Activated CD4-positive, alpha-beta T cell treated with anti-CD3 and anti-CD28 coated beads for 24 hours (primary cell): ENCODE results near the gene CYB561D1.
A peak's percentile ranks its signal among the peaks of the same experiment; 100 is the strongest.
"Not testable (repeated sequence)": the region's sequence is repeated elsewhere in the genome, so short reads cannot be mapped to it uniquely, and the experiment has no call there.

Experiments
- DNase-seq, 2 donors: peaks; one replicate each; pipeline ENCODE4 v3.0.0-alpha.2; 2020; ENCODE audit warnings: low read depth in 2 of 2

Gene CYB561D1, protein sequence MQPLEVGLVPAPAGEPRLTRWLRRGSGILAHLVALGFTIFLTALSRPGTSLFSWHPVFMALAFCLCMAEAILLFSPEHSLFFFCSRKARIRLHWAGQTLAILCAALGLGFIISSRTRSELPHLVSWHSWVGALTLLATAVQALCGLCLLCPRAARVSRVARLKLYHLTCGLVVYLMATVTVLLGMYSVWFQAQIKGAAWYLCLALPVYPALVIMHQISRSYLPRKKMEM

DNA sequence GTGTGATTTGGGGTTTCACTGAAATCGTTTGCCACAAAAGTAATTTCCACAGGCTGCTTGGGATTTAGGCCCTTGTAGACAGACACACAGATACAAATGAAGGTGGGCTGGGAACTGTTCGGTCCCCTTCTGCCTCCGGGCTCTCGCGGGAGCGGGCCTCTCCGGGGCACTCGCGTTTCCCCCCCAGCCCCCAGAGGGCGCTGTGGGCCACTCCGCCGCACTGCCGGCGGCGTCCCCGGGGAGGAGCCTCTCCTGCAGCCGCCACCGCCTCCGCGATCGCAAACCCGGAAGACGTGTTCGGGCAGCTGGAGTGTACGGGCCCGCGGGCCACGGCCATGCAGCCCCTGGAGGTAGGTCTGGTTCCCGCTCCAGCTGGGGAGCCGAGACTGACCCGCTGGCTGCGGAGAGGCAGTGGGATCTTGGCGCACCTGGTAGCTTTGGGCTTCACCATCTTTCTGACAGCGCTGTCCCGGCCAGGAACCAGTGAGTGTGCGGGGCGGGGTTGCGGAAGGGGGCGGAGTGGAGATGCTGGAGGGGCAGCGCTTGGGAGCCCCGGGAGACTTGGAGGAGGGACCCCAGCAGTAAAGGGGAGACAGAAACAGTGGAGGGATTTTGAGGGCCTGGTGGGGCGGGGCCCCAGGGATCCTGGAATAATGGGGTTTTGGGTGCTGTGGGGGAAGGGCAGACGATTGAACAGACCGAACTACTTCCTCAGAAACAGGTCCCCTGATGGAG, at the start of gene CYB561D1:
Gene CYB561D1 (plus strand): TSS at position 290 of the 735 bp plus-strand sequence. CDS start 46 bp downstream, at position 336.
- peak; percentile 82 to 85 for DNase-seq

DNA sequence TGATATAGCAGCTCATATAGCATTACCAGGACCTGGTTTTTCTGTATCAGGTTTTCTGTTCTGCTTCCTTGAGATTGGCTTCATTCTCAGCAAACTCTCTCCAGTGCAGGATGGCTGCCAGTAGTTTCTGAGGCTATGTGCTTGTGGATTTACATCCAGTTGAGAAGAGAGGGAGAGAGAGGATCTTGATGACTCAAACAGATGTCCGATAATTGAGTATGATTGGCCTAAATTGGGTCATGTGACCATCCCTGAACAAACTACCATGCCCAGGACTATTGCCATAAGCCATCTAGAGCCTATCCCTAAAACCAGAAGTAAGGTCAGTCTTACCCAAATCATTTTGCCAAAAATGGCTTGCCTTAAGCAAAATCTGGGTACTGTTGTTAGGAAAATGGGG, 49.5 kb upstream of the CYB561D1 start:
- no peak for DNase-seq

DNA sequence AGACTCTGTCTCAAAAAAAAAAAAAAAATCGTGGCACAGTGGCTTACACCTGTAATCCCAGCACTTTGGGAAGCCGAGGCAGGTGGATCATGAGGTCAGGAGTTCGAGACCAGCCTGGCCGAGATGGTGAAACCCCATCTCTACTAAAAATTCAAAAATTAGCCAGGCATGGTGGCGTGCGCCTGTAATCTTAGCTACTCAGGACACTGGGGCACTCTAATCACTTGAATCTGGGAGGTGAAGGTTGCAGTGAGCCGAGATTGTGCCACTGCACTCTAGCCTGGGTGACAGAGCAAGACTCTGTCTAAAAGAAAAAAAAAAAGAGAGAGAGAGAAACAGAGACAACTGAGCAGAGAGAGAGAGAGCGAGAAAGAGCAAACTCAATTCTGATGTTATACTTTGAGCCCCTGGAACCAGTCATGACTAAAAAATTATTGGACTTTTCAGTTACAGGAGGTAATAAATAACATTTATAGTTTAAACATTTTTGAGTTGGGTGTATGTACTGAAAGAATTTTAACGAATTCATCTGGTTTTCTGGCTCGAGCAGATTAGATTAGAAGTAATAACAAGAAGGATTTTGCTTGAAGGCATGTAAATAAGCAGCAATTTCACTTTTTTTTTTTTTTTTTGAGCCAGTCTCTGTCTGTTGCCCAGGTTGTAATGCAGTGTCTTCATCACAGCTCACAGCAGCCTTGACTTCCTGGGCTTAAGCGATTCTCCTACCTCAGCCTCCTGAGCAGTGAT, 47.8 kb upstream of the CYB561D1 start:
- not testable (repeated sequence) for DNase-seq

DNA sequence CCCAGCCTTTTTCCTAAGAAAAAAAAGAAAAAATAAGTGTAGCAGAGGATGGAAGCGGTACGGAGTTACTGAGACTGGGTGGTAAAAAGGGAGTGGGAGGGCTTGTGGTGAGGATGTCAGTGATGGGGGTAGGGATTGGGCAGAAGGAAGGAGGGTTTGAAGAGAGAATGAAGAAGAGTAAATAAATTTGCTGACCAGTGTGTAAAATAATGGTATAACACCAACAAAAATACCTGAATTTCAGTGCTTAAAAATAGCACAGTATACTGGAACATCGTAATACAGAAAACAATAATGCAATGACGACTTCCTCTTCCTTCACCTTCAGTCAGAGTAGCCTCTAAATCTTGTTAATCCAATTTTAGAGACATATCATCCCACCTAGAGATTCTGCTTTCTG, 46.4 kb upstream of the CYB561D1 start:
- no peak for DNase-seq

DNA sequence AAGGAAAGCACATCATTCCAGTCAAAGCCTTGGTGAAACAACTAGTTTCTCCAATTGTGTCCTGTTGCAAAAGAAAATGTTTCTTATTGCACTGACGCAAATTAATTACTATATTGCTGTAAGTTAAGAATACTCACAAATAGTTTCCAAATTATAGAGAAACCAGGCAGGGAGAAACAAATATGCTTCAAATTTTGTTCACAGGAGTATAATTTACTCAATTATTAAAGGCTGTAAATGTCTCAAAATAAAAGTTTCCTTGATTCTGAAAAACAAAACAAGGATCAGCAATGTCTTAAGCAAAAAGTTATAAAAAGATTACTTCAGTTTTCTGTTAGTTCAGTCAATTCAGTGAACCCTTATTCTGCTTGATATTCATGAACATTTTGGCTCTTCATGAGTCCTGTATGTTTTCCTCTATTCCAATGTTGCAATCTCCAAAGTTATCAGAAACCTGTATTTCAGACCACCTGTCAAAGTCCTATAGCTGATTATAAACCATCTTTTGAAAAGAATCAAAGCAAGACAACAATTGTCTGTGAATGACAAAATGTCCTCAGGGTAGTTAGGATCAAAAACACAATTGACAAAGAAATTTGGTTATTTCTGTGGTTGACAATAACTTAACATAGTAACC, 39.3 kb upstream of the CYB561D1 start:
- no peak for DNase-seq

DNA sequence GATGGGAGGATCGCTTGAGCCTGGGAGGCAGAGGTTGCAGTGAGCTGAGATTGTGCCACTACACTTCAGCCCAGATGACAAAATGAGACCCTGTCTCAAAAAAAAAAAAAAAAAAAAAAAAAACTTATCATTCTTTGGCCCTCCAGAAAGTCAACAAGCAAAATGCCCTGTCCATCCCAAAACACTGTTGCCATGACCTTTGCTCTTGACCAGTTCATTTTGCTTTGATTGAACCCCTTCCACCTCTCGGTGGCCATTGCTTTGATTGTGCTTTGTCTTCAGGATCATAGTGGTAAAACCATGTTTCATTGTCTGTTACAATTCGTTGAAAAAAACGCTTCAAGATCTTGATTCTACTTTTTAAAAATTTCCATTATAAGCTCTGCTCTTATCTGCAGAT, 36.1 kb upstream of the CYB561D1 start:
- no peak for DNase-seq

DNA sequence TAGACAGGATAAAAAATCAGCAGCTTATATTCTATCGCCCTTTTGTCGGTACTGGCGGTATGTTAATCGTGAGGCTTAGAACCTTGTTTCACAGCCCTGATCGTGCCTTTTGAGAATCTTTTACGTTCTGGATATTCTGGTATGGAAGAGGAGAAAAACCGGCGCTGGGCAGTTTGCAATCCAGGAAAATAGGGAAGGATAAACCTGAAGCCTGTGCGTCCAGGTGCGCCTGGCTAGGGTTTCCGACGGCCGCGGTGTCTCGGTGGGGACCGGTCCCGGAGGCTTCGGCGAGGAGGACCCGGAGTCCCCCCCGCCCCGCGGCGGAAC, 27.8 kb upstream of the CYB561D1 start:
- no peak for DNase-seq

DNA sequence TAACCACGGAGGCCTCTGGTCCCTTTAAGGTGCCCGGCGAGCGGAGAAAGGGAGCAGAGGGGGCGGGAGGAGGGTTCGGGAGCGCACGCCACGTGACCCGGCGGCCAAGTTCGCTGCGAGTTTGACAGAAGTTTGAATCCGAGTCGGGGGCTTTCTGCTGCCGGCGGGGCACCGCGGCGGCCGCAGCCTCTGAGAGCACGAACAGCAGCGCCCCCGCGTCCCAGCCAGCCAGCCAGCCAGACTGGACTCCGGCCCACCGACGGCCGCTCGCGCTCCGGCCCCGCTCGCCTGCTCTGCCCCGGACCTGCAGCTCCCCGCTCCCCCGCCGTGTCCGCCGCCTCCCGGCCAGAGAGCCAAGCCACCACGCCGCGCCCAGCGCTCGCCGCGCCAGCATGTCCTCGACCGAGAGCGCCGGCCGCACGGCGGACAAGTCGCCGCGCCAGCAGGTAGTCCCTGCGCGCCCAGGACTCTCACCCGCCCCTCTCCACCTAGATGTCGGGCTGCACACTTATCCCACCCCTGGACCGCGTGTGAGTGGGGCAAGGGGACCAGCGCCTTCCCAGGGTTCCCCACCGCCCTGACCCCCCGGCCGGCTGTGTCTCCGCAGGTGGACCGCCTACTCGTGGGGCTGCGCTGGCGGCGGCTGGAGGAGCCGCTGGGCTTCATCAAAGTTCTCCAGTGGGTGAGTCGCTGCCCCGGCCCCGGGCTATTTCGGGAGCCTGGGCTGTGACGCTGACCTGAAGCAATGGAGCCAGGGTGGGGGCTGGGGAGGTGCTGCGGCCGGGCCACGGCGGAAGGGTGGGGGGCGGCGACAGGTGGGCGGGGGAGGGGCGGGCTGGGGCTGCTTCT, 27.2 kb upstream of the CYB561D1 start, which contains the start of gene SYPL2:
Gene SYPL2 (plus strand): TSS at position 95 of the 849 bp plus-strand sequence. CDS start 298 bp downstream, at position 393.
- DNase-seq: no peak

DNA sequence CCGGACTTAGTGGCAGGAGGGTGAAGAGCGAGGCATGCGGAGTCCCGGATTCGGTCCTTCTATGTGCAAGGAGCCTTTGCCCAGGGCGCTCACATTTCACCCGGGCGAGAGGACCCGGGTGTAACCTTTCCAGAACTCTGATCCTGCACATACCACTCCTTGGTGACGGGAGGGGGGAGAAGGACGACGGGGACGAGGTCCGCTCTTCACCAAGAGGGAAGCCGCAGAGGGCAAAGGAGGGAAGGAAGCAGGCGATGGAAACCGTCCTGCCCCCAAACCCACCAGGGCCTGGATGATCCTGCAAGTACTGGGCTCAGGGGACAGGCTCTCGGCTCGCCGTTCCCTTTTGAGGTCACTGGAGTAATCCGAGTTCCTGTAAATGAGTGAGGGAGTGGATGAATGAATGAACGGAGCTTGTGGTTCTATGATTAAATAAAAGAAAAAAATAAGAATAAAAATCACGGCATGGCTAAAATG, 26.6 kb upstream of the CYB561D1 start:
- DNase-seq: no peak

DNA sequence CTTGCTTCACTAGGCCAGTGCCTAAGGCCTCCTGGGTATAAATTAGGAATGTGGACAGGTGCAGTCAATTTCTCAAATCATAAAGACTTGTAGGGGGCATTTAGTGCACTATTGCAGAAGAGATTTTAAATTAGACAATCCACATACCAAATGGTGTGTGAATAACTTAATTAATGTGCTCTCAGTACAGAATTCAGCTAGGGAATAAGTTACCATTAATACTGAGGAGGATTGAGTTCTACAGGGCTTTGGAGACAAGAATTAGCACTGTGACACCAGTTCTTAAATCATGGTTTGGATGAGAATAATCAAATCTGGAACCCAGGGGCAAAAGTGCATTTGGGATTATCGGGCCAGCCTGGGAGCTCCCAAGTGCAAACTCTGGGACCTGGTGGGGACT, 25.8 kb upstream of the CYB561D1 start:
- no peak for DNase-seq

DNA sequence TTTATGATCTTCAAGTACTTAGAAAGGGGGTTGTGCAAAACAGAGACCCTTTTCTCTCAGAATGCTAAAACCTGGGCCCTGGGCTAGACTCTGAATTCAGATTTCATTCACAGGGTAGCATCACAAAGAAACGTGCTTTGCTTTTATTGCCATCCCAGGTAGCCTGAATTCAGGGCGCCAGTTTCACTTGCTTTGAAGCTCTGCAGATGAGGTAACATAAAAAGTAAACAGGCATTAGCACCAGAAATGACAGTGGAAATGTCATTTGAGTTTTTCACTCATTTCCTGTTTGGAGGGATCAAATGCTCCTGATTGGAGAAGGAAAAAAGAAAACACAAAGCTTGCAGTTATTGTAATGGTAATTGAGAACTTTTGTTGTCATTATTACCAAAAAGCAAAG, 25.0 kb upstream of the CYB561D1 start:
- no peak for DNase-seq

DNA sequence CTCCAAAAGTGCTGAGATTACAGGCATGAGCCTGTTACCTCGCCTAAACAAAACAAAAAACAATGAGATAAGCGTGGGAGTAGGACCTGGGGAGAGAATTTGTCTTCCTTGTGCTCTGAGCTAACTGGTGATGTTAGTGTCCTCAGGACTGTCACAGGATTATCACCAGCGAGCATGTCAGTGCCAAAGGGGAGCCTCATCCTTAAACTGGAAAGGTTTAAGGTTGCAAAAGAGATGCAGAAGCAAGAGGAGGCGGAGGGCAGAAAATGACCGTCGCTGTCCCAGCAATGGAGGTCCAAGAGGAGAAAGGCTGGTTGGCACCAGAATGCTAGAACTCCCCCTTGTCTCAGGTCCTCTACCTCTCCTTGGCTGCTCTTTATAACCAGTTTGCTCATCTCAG, 23.6 kb upstream of the CYB561D1 start:
- DNase-seq: no peak

DNA sequence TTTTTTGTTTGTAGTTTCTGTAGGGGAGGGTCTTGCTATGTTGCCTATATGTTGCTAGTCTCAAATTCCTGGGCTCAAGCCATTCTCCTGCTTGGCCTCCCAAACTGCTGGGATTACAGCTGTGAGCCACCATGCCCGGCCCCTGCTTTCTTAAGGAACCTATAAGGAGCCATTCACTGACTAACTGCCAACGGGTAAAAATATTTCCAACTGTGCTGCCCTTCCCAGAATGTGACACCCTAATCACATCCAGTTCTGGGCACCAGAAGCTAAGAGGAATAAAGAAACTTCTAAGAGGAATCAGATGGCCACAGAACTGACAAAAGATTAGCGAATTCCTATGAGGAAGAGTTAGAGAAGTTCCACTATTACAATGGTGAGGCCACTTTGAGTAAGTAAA, 21.1 kb upstream of the CYB561D1 start:
- no peak for DNase-seq

DNA sequence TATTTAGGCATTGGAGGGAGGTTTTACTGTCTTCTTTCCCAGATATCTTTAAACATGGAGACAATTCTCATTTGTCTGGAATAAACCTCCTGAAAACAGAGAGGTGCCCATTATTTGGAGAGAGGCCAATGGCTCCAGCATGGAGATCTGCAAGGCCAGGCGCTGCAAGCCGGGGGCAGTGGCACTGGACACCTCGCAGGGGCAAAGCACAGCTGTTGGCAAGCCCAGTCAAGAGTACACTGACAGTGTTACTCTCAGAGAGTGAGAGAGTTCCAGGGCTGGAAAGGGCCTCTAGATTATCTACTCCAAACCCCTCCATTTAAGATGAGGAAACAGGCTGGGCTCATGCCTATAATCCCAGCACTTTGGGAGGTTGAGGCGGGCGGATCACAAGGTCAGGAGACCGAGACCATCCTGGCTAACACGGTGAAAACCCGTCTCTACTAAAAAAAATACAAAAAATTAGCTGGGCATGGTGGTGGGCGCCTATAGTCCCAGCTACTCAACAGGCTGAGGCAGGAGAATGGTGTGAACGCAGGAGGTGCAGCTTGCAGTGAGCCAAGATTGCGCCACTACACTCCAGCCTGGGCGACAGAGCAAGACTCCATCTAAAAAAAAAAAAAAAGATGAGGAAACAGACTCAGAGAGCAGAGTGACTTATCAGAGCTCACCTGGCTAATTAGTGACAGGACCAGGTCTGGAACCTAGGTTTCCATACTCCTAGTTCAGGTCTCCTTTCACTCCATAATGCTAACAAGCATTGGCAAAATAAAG, 20.4 kb upstream of the CYB561D1 start:
- not testable (repeated sequence) for DNase-seq

DNA sequence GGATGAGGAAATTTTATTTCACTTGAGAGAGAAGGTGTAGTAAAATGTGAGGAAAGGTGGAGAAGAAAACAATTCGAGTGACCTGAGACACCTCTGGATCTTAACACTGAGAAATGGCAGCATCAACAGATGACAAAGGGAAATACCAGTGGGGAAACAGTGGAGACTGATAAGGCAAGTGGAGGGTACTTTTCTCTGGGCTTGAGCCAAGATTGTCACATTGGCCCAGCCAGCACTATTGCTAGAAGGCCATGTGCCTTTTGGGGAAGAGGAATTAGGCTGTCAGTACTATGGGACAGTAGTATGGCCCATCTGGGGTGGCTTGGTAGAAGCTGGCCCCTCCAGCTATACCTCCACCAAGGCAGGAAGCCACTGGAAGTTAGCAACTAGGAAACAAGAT, 19.2 kb upstream of the CYB561D1 start:
- no peak for DNase-seq

DNA sequence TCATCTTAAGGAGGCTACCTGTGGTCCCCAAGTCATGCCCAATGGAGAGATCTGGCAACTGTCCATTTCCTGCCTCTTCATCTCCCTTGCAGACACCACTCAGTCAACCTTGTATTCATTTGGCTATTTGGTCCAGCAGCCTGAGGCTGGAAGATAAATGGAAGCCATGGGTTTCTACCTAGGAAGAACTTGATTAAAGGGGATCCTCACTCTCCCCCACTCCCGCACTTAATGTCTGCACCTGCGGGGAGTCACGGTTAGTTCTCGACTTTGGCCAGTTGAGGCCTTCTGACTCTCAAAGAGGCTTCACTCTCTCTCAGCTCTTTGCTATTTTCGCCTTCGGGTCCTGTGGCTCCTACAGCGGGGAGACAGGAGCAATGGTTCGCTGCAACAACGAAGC, 18.6 kb upstream of the CYB561D1 start:
- DNase-seq: no peak

DNA sequence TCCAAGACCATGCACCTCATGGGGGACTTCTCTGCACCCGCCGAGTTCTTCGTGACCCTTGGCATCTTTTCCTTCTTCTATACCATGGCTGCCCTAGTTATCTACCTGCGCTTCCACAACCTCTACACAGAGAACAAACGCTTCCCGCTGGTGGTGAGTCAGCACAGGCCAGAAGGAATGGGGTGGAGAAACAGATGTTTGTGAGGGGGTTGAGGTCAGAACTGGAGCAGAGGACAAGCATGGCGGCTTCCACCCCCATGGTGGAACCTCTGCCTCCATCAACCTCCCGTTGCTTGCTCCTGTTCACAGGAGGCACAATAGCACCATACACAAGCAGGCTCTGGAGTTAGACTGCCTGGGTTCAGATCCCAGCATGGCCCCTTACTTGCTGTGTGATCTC, 17.1 kb upstream of the CYB561D1 start:
- DNase-seq: no peak

DNA sequence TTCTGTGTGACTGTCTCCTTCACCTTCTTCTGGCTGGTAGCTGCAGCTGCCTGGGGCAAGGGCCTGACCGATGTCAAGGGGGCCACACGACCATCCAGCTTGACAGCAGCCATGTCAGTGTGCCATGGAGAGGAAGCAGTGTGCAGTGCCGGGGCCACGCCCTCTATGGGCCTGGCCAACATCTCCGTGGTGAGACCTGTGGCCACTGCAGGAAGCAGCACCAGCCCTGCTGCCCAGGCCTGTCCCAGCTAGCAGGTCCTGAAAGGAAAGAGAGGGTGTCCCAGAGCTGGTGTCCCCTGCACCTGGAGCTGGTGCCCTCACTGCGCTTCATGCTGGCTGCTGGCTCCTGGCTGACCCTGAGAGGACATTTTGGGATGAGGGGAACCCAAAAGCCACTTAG, 16.1 kb upstream of the CYB561D1 start:
- no peak for DNase-seq

DNA sequence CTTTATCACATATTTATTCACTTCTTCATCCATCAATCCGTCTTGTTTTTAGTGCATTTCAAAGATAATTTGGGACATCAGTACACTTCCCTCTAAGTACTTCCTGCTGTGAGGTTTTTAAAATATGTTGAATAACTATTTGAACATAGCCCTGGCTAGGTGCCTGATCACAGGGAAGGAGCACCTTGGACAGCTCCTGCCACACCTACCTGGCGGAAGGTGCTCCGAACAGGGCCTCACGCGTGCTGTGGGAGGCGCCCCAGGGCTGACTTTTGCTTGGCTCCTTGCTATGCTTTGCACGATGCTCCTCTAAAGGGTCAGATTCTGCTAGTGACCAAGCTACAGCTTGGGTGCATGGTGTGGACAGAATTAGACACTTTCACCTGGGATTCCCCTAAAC, 15.1 kb upstream of the CYB561D1 start:
- no peak for DNase-seq

DNA sequence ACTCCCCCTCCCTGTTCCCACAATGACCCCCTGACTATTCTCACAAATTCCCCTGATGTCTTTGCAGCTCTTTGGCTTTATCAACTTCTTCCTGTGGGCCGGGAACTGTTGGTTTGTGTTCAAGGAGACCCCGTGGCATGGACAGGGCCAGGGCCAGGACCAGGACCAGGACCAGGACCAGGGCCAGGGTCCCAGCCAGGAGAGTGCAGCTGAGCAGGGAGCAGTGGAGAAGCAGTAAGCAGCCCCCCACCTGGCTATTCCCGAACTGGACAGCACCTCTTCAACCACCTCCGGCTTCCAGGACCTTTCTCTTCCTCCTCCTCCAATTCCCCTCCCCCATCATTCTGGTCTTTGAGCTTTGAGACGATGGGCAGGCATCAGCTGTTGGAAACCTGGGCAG, 14.6 kb upstream of the CYB561D1 start:
- DNase-seq: no peak

DNA sequence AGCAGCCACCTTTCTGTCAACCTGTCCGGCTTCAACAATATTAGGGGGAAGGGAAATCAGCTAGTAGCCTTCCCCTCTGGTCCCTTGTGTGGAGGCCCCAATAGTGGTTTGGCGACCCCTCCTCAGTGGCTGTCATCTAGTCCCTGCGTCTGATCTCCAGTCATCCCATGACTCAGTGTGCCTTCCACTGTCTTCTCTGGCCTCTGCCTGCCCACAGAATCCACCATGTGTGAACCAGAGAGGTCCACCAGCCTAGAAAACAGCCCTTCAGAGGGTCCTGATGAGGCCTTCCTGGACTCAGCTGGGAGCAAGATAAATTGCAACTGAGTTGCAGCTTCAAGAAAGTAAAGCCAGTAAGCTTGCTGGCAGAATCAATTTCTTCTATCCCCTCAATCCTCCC, 14.0 kb upstream of the CYB561D1 start:
- no peak for DNase-seq
